Astrocyte (in vitro differentiated cells and primary cell): Measurements from ENCODE around the gene LEPROT. TPM values are rescaled to one million over a fixed set of nuclear protein-coding genes. Genes with fewer than 3 reads are reported as not detected.

Experiments
- DNase-seq: peaks from one replicate; pipeline ENCODE4 v3.0.0-alpha.2; 2010; ENCODE audit warnings: low read depth
- FAIRE-seq: peaks from 2 replicates; lab custom pipeline; 2011; peaks lifted over from hg19 to GRCh38; lab: Jason Lieb, UNC
- H2AFZ ChIP-seq: 2 replicates; pipeline ENCODE4 v1.6.0; 2012; ENCODE audit warnings: low read depth, low read length, inconsistent platforms
- H3K27ac ChIP-seq: 2 replicates; pipeline ENCODE4 v1.5.1; 2011; ENCODE audit warnings: low read depth, low read length, inconsistent platforms
- H3K27me3 ChIP-seq: 2 replicates; pipeline ENCODE4 v1.6.0; 2011; ENCODE audit warnings: low read length, inconsistent platforms; ENCODE audit not compliant: insufficient read depth
- H3K36me3 ChIP-seq: 2 replicates; pipeline ENCODE4 v1.5.1; 2011; ENCODE audit warnings: low read length, inconsistent platforms; ENCODE audit not compliant: insufficient read depth
- H3K4me1 ChIP-seq: 2 replicates; pipeline ENCODE4 v1.5.1; 2011; ENCODE audit warnings: low read length, inconsistent platforms; ENCODE audit not compliant: insufficient read depth
- H3K4me2 ChIP-seq: 2 replicates; pipeline ENCODE4 v1.6.0; 2012; ENCODE audit warnings: low read length, inconsistent platforms
- H3K4me3 ChIP-seq: 2 replicates; pipeline ENCODE4 v1.5.1; 2011; ENCODE audit warnings: low read depth, mild to moderate bottlenecking, low read length, inconsistent platforms; ENCODE audit not compliant: insufficient read depth
- H3K79me2 ChIP-seq: 2 replicates; pipeline ENCODE4 v1.6.0; 2012; ENCODE audit warnings: mild to moderate bottlenecking, low read length, inconsistent platforms; ENCODE audit not compliant: insufficient read depth
- H3K9ac ChIP-seq: 2 replicates; pipeline ENCODE4 v1.6.0; 2012; ENCODE audit warnings: mild to moderate bottlenecking, low read length, inconsistent platforms
- H3K9me3 ChIP-seq: 2 replicates; pipeline ENCODE4 v1.5.1; 2012; ENCODE audit warnings: low read depth, mild to moderate bottlenecking, low read length, inconsistent platforms; ENCODE audit not compliant: insufficient read depth
- H4K20me1 ChIP-seq: 2 replicates; pipeline ENCODE4 v1.6.0; 2012; ENCODE audit warnings: low read length, inconsistent platforms; ENCODE audit not compliant: insufficient read depth
- H3K27ac Mint-ChIP-seq: one replicate; pipeline ENCODE4 v1.8.0; 2021; ENCODE audit warnings: mild to moderate bottlenecking, mixed read lengths; ENCODE audit not compliant: unreplicated experiment
- H3K27me3 Mint-ChIP-seq: one replicate; pipeline ENCODE4 v1.8.0; 2021; ENCODE audit warnings: low read depth, mixed read lengths; ENCODE audit not compliant: unreplicated experiment
- H3K36me3 Mint-ChIP-seq: one replicate; pipeline ENCODE4 v1.8.0; 2021; ENCODE audit warnings: low read depth, mixed read lengths; ENCODE audit not compliant: unreplicated experiment
- H3K4me1 Mint-ChIP-seq: one replicate; pipeline ENCODE4 v1.8.0; 2021; ENCODE audit warnings: low read depth, mixed read lengths; ENCODE audit not compliant: unreplicated experiment
- H3K4me3 Mint-ChIP-seq: one replicate; pipeline ENCODE4 v1.8.0; 2021; ENCODE audit warnings: mild to moderate bottlenecking, moderate library complexity, mixed read lengths; ENCODE audit not compliant: unreplicated experiment
- H3K9me3 Mint-ChIP-seq: one replicate; pipeline ENCODE4 v1.8.0; 2021; ENCODE audit warnings: mild to moderate bottlenecking, mixed read lengths; ENCODE audit not compliant: unreplicated experiment
- CTCF ChIP-seq: IDR thresholded peaks from 2 replicates; pipeline ENCODE4 v1.5.1; 2011; ENCODE audit warnings: low read depth, mild to moderate bottlenecking, inconsistent platforms, low read length, moderate library complexity; ENCODE audit not compliant: insufficient read depth
- EZH2 ChIP-seq: IDR thresholded peaks from 2 replicates; pipeline ENCODE4 v1.6.1; 2012; ENCODE audit warnings: mild to moderate bottlenecking, low read length, inconsistent platforms; ENCODE audit not compliant: insufficient read depth
- total RNA-seq: library from RNA; stranded (reverse); gene quantifications from 2 replicates; pipeline ENCODE4 v1.2.1, GENCODE V29; 2021

Gene LEPROT
- total RNA-seq, 1 donor from 2014 or later, result 99.4 TPM

GRCh38 chr1:65419681-65420589 is 533 bp upstream of the LEPROT start:
- FAIRE-seq, result no peak
- no peaks in the 10 kb centered on the region for H3K9me3 ChIP-seq
- H3K27me3 ChIP-seq, result no peaks in the 10 kb centered on the region
- peak overlapping the region; percentile 77 for H3K27ac ChIP-seq
- no peaks in the 10 kb centered on the region for H3K9me3 Mint-ChIP-seq
- H2AFZ ChIP-seq, result peak overlapping the region; percentile 92
- no peaks in the 10 kb centered on the region for H3K36me3 Mint-ChIP-seq
- no peak for TF ChIP-seq CTCF
- TF ChIP-seq EZH2, result no peak
- H3K4me2 ChIP-seq, result peak overlapping the region; percentile 86
- H3K4me3 Mint-ChIP-seq, result peak overlapping the region; percentile 90
- peak; percentile 92 for DNase-seq
- H3K79me2 ChIP-seq, result peaks cover 37% of the 10 kb centered on the region
- no peaks in the 10 kb centered on the region for H4K20me1 ChIP-seq
- no peaks in the 10 kb centered on the region for H3K27me3 Mint-ChIP-seq
- H3K9ac ChIP-seq, result peak overlapping the region; percentile 99
- peak overlapping the region; percentile 59 for H3K4me3 ChIP-seq
- H3K36me3 ChIP-seq, result no peaks in the 10 kb centered on the region
- peak overlapping the region; percentile 92 for H3K27ac Mint-ChIP-seq
- H3K4me1 Mint-ChIP-seq, result peaks cover 20% of the 10 kb centered on the region
- peaks cover 42% of the 10 kb centered on the region for H3K4me1 ChIP-seq

GRCh38 chr1:65421351-65422025 is 1.0 kb downstream of the LEPROT start:
- Histone ChIP-seq H2AFZ (peak overlapping the region; percentile 72), H4K20me1 (no peaks in the 10 kb centered on the region), H3K4me3 (peak overlapping the region; percentile 95), H3K9ac (peak overlapping the region; percentile 99), H3K4me1 (peaks cover 57% of the 10 kb centered on the region), H3K79me2 (peaks cover 51% of the 10 kb centered on the region), H3K36me3 (peaks cover 3% of the 10 kb centered on the region), H3K4me2 (peak overlapping the region; percentile 89), H3K27ac (peak overlapping the region; percentile 99), H3K9me3 (no peaks in the 10 kb centered on the region), H3K27me3 (no peaks in the 10 kb centered on the region)
- DNase-seq, result no peak
- Mint-ChIP-seq H3K9me3 (no peaks in the 10 kb centered on the region), H3K4me3 (no peak overlapping the region), H3K27me3 (no peaks in the 10 kb centered on the region), H3K4me1 (peaks cover 36% of the 10 kb centered on the region), H3K27ac (no peak overlapping the region), H3K36me3 (peaks cover 9% of the 10 kb centered on the region)
- FAIRE-seq, result no peak
- TF ChIP-seq EZH2, result no peak
- no peak for TF ChIP-seq CTCF
